ENCODE data around the gene TMEM109.

GRCh38 chr11:60917267-60917666 is 3.3 kb downstream of the TMEM109 start:
- TF ChIP-seq MAX (CRISPR knock-in tag; IDR thresholded peaks at IDR 0.05) (no peak), EZH2 (IDR thresholded peaks at IDR 0.05; ENCODE audit: borderline replicate concordance, low read depth, low read length) (no peak)

Data from K562 (cell line).